T-helper 1 cell treated with Interleukin-12 subunit alpha and Interleukin-12 subunit beta and Interleukin-4 antibody, amounts not matched to agents 30 ng/mL and 1 ng/mL, for 36 hours (primary cell): ENCODE data around the gene POLR3K. TPM values are rescaled to one million over a fixed set of nuclear protein-coding genes. Genes with fewer than 3 reads are reported as not detected.

ENCODE experiments used
- intact Hi-C: fragments of 100-400 bp; cut with micrococcal nuclease; formaldehyde crosslinking; loops from one replicate; pipeline ENCODE4 v1.15.1; 2024
- total RNA-seq: library from RNA; stranded (reverse); gene quantifications from 2 replicates; pipeline ENCODE4 v1.2.3, GENCODE V29; 2022

The POLR3K gene
- total RNA-seq, 1 donor from 2014 or later = 50.3 TPM

- intact Hi-C loops = no loop called here
Observed at GRCh38 chr16:66309-67182, 13.1 kb upstream of the POLR3K start.

GRCh38 chr16:65745-66144, 12.3 kb upstream of the POLR3K start:
- intact Hi-C loops = loop anchor here (1.0 kb wide), 5 partner anchors 12 to 297 kb away; partner anchors contain the start of genes POLR3K and SNRNP25

- intact Hi-C loops = loop anchor here (1.0 kb wide), 5 partner anchors 12 to 297 kb away; partner anchors contain the start of genes POLR3K and SNRNP25
Observed at GRCh38 chr16:64914-65255, 11.5 kb upstream of the POLR3K start.

GRCh38 chr16:63998-64913, 10.8 kb upstream of the POLR3K start:
- intact Hi-C loops = no loop called here

GRCh38 chr16:63466-63865, 10.1 kb upstream of the POLR3K start:
- intact Hi-C loops = no loop called here

- intact Hi-C loops = no loop called here
Observed at GRCh38 chr16:62968-63391, 9.6 kb upstream of the POLR3K start.

- intact Hi-C loops = no loop called here
Observed at GRCh38 chr16:62283-62967, 9.0 kb upstream of the POLR3K start.

- intact Hi-C loops = no loop called here
Observed at GRCh38 chr16:61879-62281, 8.5 kb upstream of the POLR3K start.

- intact Hi-C loops = no loop called here
Observed at GRCh38 chr16:60929-61878, 7.8 kb upstream of the POLR3K start.

GRCh38 chr16:60166-60565, 6.8 kb upstream of the POLR3K start:
- intact Hi-C loops = no loop called here

GRCh38 chr16:59440-60059, 6.1 kb upstream of the POLR3K start:
- intact Hi-C loops = no loop called here

GRCh38 chr16:58491-59439, 5.4 kb upstream of the POLR3K start:
- intact Hi-C loops = no loop called here

- intact Hi-C loops = no loop called here
Observed at GRCh38 chr16:57711-58110, 4.3 kb upstream of the POLR3K start.

- intact Hi-C loops = no loop called here
Observed at GRCh38 chr16:56231-56927, 3.0 kb upstream of the POLR3K start.

- intact Hi-C loops = no loop called here
Observed at GRCh38 chr16:55571-56136, 2.2 kb upstream of the POLR3K start.

- intact Hi-C loops = no loop called here
Observed at GRCh38 chr16:54237-54581, 801 bp upstream of the POLR3K start.

- intact Hi-C loops = no loop called here
Observed at GRCh38 chr16:50769-51591, 2.4 kb downstream of the POLR3K start.
